AG04450 (cell line): ENCODE data around the gene HPS5. TPM values are rescaled to one million over a fixed set of nuclear protein-coding genes. Genes with fewer than 3 reads are reported as not detected.
A peak's percentile ranks its signal among the peaks of the same experiment; 100 is the strongest.

ENCODE experiments used
- CTCF ChIA-PET: fragments of 300-600, 350-600 bp; formaldehyde crosslinking; extraction: SDS; loops from one replicate; lab custom pipeline; 2022; ENCODE audit warnings: antibody characterized with exemption, inconsistent platforms; lab: Charles Lee
- POLR2A ChIA-PET: fragments of 350-600 bp; formaldehyde crosslinking; extraction: SDS; loops from one replicate; lab custom pipeline; 2021; ENCODE audit warnings: antibody characterized with exemption, inconsistent platforms; lab: Yijun Ruan, JAX
- DNase-seq: peaks from one replicate; pipeline ENCODE4 v3.0.0-alpha.2; 2011; ENCODE audit warnings: low read depth, low spot score
- H3K27ac ChIP-seq: one replicate; pipeline ENCODE4 v1.5.1; 2012; ENCODE audit warnings: low read depth, low read length, control low read depth
- H3K27me3 ChIP-seq: one replicate; pipeline ENCODE4 v1.6.0; 2012; ENCODE audit warnings: low read length; ENCODE audit not compliant: control insufficient read depth, insufficient read depth
- H3K4me3 ChIP-seq: 2 replicates; pipeline ENCODE4 v1.5.1; 2011; ENCODE audit warnings: mild to moderate bottlenecking, low read depth, low read length, control low read depth
- H3K9me3 ChIP-seq: 2 replicates; pipeline ENCODE4 v1.5.1; 2012; ENCODE audit warnings: low read length; ENCODE audit not compliant: control insufficient read depth, insufficient read depth
- polyA plus RNA-seq: library from polyadenylated mRNA; depleted of rRNA; stranded (reverse); fragments of >200 nt; gene quantifications from 2 replicates; pipeline ENCODE4 v1.2.3, GENCODE V29; 2011
- TF ChIP-seq, protein P1 (sequence below): IDR thresholded peaks from 2 replicates; pipeline ENCODE4 v1.5.1; 2011; ENCODE audit warnings: low read depth, low read length, control low read depth, inconsistent platforms

Gene HPS5
- polyA plus RNA-seq, 1 experiment, result 14.9 TPM

- Histone ChIP-seq H3K27me3 (no peaks in the 10 kb centered on the region), H3K27ac (no peak overlapping the region), H3K4me3 (no peak overlapping the region), H3K9me3 (no peaks in the 10 kb centered on the region)
- TF ChIP-seq, protein P1, sequence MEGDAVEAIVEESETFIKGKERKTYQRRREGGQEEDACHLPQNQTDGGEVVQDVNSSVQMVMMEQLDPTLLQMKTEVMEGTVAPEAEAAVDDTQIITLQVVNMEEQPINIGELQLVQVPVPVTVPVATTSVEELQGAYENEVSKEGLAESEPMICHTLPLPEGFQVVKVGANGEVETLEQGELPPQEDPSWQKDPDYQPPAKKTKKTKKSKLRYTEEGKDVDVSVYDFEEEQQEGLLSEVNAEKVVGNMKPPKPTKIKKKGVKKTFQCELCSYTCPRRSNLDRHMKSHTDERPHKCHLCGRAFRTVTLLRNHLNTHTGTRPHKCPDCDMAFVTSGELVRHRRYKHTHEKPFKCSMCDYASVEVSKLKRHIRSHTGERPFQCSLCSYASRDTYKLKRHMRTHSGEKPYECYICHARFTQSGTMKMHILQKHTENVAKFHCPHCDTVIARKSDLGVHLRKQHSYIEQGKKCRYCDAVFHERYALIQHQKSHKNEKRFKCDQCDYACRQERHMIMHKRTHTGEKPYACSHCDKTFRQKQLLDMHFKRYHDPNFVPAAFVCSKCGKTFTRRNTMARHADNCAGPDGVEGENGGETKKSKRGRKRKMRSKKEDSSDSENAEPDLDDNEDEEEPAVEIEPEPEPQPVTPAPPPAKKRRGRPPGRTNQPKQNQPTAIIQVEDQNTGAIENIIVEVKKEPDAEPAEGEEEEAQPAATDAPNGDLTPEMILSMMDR, result no peak
- CTCF ChIA-PET, result no interaction called here
- POLR2A ChIA-PET, result interaction anchor here (0.6 kb wide), 1 partner anchor 198 kb away, joined by 5 read pairs; no protein-coding TSS in a partner anchor
- no peak for DNase-seq
Observed at GRCh38 chr11:18314784-18315523, 7.0 kb downstream of the HPS5 start.

- Histone ChIP-seq H3K4me3 (no peak overlapping the region), H3K27me3 (no peaks in the 10 kb centered on the region), H3K9me3 (no peaks in the 10 kb centered on the region), H3K27ac (no peak overlapping the region)
- POLR2A ChIA-PET, result interaction anchor here (0.6 to 1.9 kb wide), 2 partner anchors 81 to 199 kb away, joined by 5 to 18 read pairs; partner anchors contain the start of gene LDHA
- CTCF ChIA-PET, result no interaction called here
- TF ChIP-seq, protein P1, result no peak
- no peak for DNase-seq
Observed at GRCh38 chr11:18313965-18314763, 7.8 kb downstream of the HPS5 start.

- no peaks in the 10 kb centered on the region for H3K9me3 ChIP-seq
- no peak overlapping the region for H3K27ac ChIP-seq
- CTCF ChIA-PET, result interaction anchor here (2.1 kb wide), 1 partner anchor 9 kb away, joined by 10 read pairs; the partner anchor contains the start of gene HPS5
- no peaks in the 10 kb centered on the region for H3K27me3 ChIP-seq
- POLR2A ChIA-PET, result interaction anchor here (1.9 to 2.5 kb wide), 2 partner anchors 9 to 82 kb away, joined by 14 to 18 read pairs; partner anchors contain the start of genes GTF2H1, HPS5 and LDHA
- no peak overlapping the region for H3K4me3 ChIP-seq
- TF ChIP-seq, protein P1, result no peak
- DNase-seq, result peak; percentile 8
Observed at GRCh38 chr11:18312663-18313420, 9.1 kb downstream of the HPS5 start.

GRCh38 chr11:18312012-18312411, 9.9 kb downstream of the HPS5 start:
- TF ChIP-seq, protein P1, result no peak
- Histone ChIP-seq H3K27me3 (no peaks in the 10 kb centered on the region), H3K4me3 (no peak overlapping the region), H3K27ac (no peak overlapping the region), H3K9me3 (no peaks in the 10 kb centered on the region)
- CTCF ChIA-PET, result interaction anchor here (2.1 kb wide), 1 partner anchor 9 kb away, joined by 10 read pairs; the partner anchor contains the start of gene HPS5
- no peak for DNase-seq
- POLR2A ChIA-PET, result interaction anchor here (0.6 to 2.5 kb wide), 2 partner anchors 10 to 80 kb away, joined by 3 to 14 read pairs; partner anchors contain the start of genes GTF2H1 and HPS5
